ENCODE results near the gene ADAMTS18.

- no peak for TF ChIP-seq POLR2AphosphoS5 (IDR thresholded peaks at IDR 0.05)
- TF ChIP-seq POLR2A (IDR thresholded peaks at IDR 0.05) = no peak
- no peak for TF ChIP-seq CTCF (IDR thresholded peaks at IDR 0.05)
These were observed 184.4 kb downstream of the ADAMTS18 start for GRCh38 chr16:77250400-77250799.

Data from prostate gland (tissue), 2 donors.